ENCODE results near the gene DOCK7. TPM values are rescaled to one million over a fixed set of nuclear protein-coding genes. Genes with fewer than 3 reads are reported as not detected.

The DOCK7 gene
- total RNA-seq, 1 experiment from 2014 or later: 46.9 TPM

- H3K9me3 Mint-ChIP-seq (ENCODE audit: unreplicated experiment): peaks cover 6% of the 10 kb centered on the region
- H3K4me3 Mint-ChIP-seq (ENCODE audit: unreplicated experiment): no peak overlapping the region
- H3K27ac Mint-ChIP-seq (ENCODE audit: low read depth, unreplicated experiment): peak overlapping the region; percentile 35
- no peaks in the 10 kb centered on the region for H3K4me1 Mint-ChIP-seq (ENCODE audit: insufficient read depth, unreplicated experiment)
- ChIA-PET CTCF (no interaction called here), POLR2A (no interaction called here)
- no TSS peak for BruUV-seq (replicated peaks)
- intact Hi-C loops (cut with micrococcal nuclease): no loop called here
- H3K36me3 Mint-ChIP-seq (ENCODE audit: insufficient read depth, unreplicated experiment): peaks cover 16% of the 10 kb centered on the region
- TF ChIP-seq CTCF (IDR thresholded peaks at IDR 0.05; ENCODE audit: unreplicated experiment): no peak
- no peaks in the 10 kb centered on the region for H3K27me3 Mint-ChIP-seq (ENCODE audit: insufficient read depth, unreplicated experiment)
- DNase-seq (ENCODE audit: unreplicated experiment): no peak
Measured at GRCh38 chr1:62561306-62561705, 126.9 kb downstream of the DOCK7 start.

GRCh38 chr1:62544570-62544969 lies 143.6 kb downstream of the DOCK7 start:
- CTCF ChIA-PET: no interaction called here
- Mint-ChIP-seq H3K27me3 (ENCODE audit: insufficient read depth, unreplicated experiment) (no peaks in the 10 kb centered on the region), H3K27ac (ENCODE audit: low read depth, unreplicated experiment) (no peak overlapping the region), H3K9me3 (ENCODE audit: unreplicated experiment) (no peaks in the 10 kb centered on the region), H3K4me1 (ENCODE audit: insufficient read depth, unreplicated experiment) (no peaks in the 10 kb centered on the region), H3K4me3 (ENCODE audit: unreplicated experiment) (no peak overlapping the region), H3K36me3 (ENCODE audit: insufficient read depth, unreplicated experiment) (peaks cover 2% of the 10 kb centered on the region)
- no peak for DNase-seq (ENCODE audit: unreplicated experiment)
- POLR2A ChIA-PET: no interaction called here
- no peak for TF ChIP-seq CTCF (IDR thresholded peaks at IDR 0.05; ENCODE audit: unreplicated experiment)
- no TSS peak for BruUV-seq (replicated peaks)
- intact Hi-C loops (cut with micrococcal nuclease): no loop called here

- POLR2A ChIA-PET: interaction anchor here (0.6 to 1.6 kb wide), 2 partner anchors 12 to 637 kb away, joined by 3 to 6 read pairs; no protein-coding TSS in a partner anchor
- TF ChIP-seq CTCF (IDR thresholded peaks at IDR 0.05; ENCODE audit: unreplicated experiment): no peak
- Mint-ChIP-seq H3K27ac (ENCODE audit: low read depth, unreplicated experiment) (no peak overlapping the region), H3K27me3 (ENCODE audit: insufficient read depth, unreplicated experiment) (no peaks in the 10 kb centered on the region), H3K36me3 (ENCODE audit: insufficient read depth, unreplicated experiment) (peaks cover 7% of the 10 kb centered on the region), H3K4me1 (ENCODE audit: insufficient read depth, unreplicated experiment) (no peaks in the 10 kb centered on the region), H3K4me3 (ENCODE audit: unreplicated experiment) (no peak overlapping the region), H3K9me3 (ENCODE audit: unreplicated experiment) (no peaks in the 10 kb centered on the region)
- intact Hi-C loops (cut with micrococcal nuclease): no loop called here
- DNase-seq (ENCODE audit: unreplicated experiment): no peak
- CTCF ChIA-PET: interaction anchor here (3.3 kb wide), 1 partner anchor 205 kb away, joined by 12 read pairs; no protein-coding TSS in a partner anchor
- BruUV-seq (replicated peaks): no TSS peak
Measured at GRCh38 chr1:62541048-62541447, 147.1 kb downstream of the DOCK7 start.

GRCh38 chr1:62539028-62539447 lies 149.1 kb downstream of the DOCK7 start:
- DNase-seq (ENCODE audit: unreplicated experiment): no peak
- no TSS peak for BruUV-seq (replicated peaks)
- intact Hi-C loops (cut with micrococcal nuclease): no loop called here
- H3K9me3 Mint-ChIP-seq (ENCODE audit: unreplicated experiment): no peaks in the 10 kb centered on the region
- peaks cover 19% of the 10 kb centered on the region for H3K36me3 Mint-ChIP-seq (ENCODE audit: insufficient read depth, unreplicated experiment)
- no peak overlapping the region for H3K4me3 Mint-ChIP-seq (ENCODE audit: unreplicated experiment)
- CTCF ChIA-PET: interaction anchor here (0.7 to 3.3 kb wide), 4 partner anchors 10 to 395 kb away, joined by 3 to 12 read pairs (median 3); no protein-coding TSS in a partner anchor
- H3K4me1 Mint-ChIP-seq (ENCODE audit: insufficient read depth, unreplicated experiment): no peaks in the 10 kb centered on the region
- H3K27ac Mint-ChIP-seq (ENCODE audit: low read depth, unreplicated experiment): no peak overlapping the region
- POLR2A ChIA-PET: interaction anchor here (0.6 kb wide), 1 partner anchor 14 kb away, joined by 3 read pairs; no protein-coding TSS in a partner anchor
- no peak for TF ChIP-seq CTCF (IDR thresholded peaks at IDR 0.05; ENCODE audit: unreplicated experiment)
- H3K27me3 Mint-ChIP-seq (ENCODE audit: insufficient read depth, unreplicated experiment): no peaks in the 10 kb centered on the region
